Measurements from ENCODE around the gene MCTP1. TPM values are rescaled to one million over a fixed set of nuclear protein-coding genes. Genes with fewer than 3 reads are reported as not detected.

The MCTP1 gene
- total RNA-seq, 1 donor from 2014 or later, result 7.8 TPM

DNA sequence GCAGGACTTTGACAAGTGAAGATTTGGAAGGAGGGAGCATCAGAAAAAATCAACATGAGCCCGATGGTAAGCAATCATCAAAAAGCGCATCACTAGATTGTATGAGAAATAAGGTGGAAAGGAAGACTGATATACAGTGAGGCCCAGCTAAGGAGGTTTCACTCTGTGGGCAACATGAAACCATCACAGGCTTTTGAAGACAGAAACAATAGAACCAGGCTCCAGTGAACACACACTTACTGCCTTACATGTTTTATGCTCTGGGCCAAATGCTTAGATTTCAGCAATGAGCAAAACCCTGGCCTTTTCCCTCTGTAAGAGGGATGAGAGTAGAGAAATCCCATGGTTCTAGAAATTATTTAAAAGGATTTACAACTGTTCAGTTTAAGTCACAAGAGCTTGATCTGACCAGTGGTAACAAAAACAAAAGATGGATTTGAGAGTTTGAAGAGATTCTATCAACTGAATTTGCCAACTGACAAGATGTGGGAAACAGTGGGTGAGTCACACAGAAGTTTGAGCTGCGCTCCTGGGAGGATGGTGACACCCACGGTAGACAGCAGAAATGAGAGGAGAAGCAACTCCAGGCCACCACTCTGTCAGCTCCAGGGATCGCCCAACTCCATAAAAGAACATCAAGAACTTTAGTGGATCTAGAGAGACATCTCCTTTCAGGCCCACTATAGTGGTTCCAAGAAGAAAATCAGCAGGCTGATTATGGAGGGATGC is 261.8 kb downstream of the MCTP1 start:
- intact Hi-C loops (cut with micrococcal nuclease), result no loop called here
- Histone ChIP-seq H3K27ac (replicated peaks) (no peak overlapping the region), H3K9me3 (replicated peaks) (no peaks in the 10 kb centered on the region), H3K27me3 (ENCODE audit: low read depth) (no peaks in the 10 kb centered on the region), H3K4me1 (peaks cover 11% of the 10 kb centered on the region), H3K36me3 (no peaks in the 10 kb centered on the region), H3K4me3 (no peak overlapping the region)
- no peak for DNase-seq
- TF ChIP-seq, protein P1, sequence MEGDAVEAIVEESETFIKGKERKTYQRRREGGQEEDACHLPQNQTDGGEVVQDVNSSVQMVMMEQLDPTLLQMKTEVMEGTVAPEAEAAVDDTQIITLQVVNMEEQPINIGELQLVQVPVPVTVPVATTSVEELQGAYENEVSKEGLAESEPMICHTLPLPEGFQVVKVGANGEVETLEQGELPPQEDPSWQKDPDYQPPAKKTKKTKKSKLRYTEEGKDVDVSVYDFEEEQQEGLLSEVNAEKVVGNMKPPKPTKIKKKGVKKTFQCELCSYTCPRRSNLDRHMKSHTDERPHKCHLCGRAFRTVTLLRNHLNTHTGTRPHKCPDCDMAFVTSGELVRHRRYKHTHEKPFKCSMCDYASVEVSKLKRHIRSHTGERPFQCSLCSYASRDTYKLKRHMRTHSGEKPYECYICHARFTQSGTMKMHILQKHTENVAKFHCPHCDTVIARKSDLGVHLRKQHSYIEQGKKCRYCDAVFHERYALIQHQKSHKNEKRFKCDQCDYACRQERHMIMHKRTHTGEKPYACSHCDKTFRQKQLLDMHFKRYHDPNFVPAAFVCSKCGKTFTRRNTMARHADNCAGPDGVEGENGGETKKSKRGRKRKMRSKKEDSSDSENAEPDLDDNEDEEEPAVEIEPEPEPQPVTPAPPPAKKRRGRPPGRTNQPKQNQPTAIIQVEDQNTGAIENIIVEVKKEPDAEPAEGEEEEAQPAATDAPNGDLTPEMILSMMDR (IDR thresholded peaks at IDR 0.05; ENCODE audit: borderline replicate concordance), result no peak

DNA sequence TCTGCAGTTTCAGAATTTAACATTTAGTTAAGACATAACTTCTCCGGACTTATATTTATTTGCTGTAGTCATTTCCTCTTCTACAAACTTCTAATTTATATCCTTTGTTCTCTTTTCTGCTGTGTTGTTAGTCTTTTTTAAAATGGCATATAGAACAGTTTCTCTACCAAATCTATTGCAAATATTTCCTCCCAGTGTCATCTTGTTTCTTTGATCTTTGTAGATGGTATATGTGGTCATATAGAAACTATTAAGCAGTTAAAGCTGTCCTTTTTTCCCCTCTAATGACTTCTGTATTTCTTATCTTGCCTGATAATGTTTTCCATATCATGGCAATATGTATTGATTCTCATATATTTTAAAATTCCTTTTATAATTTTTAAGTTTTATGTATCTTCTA is 264.5 kb downstream of the MCTP1 start:
- TF ChIP-seq, protein P1 (IDR thresholded peaks at IDR 0.05; ENCODE audit: borderline replicate concordance), result no peak
- intact Hi-C loops (cut with micrococcal nuclease), result no loop called here

DNA sequence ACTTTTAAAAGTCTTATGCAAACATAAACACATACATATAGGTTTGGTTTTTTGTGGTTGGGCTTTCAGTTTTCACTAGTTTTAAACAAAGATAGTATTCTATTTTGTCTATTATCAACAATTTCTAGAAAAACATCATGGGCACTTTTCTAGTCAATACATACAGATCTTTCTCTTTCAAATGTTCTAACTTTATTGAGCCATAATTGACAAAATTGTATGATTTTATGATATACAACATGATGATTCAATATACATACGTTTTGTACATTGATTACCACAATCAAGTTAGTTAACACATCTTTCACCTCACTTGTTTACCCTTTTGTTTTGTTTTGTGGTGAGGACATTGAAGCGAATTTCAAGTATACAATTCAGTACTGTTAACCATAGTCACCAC is 265.9 kb downstream of the MCTP1 start:
- intact Hi-C loops (cut with micrococcal nuclease), result no loop called here
- Histone ChIP-seq H3K36me3 (no peaks in the 10 kb centered on the region), H3K27ac (replicated peaks) (no peak overlapping the region), H3K27me3 (ENCODE audit: low read depth) (no peaks in the 10 kb centered on the region), H3K4me3 (no peak overlapping the region), H3K4me1 (no peaks in the 10 kb centered on the region), H3K9me3 (replicated peaks) (no peaks in the 10 kb centered on the region)
- TF ChIP-seq, protein P1 (IDR thresholded peaks at IDR 0.05; ENCODE audit: borderline replicate concordance), result no peak
- DNase-seq, result no peak

More for the DNA sequence above, 264.5 kb downstream of the MCTP1 start:
- Histone ChIP-seq H3K9me3 (replicated peaks) (no peaks in the 10 kb centered on the region), H3K4me3 (no peak overlapping the region), H3K27me3 (ENCODE audit: low read depth) (no peaks in the 10 kb centered on the region), H3K4me1 (no peaks in the 10 kb centered on the region), H3K36me3 (no peaks in the 10 kb centered on the region), H3K27ac (replicated peaks) (no peak overlapping the region)
- DNase-seq, result no peak

DNA sequence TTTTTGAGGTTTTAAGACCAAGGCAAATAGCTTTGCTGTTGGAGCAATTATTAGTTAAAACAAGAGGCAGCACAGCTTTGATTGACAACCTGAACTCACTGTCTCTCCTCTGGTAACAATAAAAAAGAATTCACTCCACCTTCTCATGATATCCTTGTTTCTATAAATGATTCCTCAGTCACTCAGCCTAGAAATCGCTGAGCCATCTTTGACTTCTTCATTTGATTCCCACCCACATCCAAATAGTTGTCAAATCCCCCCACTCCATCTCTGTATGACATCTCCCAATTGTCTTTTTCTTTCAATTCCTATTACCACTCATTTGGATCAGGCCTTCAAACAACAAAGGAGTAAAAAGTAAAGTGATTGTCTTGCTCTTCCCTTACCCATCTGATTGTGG is 266.4 kb downstream of the MCTP1 start:
- no peak for DNase-seq
- TF ChIP-seq, protein P1 (IDR thresholded peaks at IDR 0.05; ENCODE audit: borderline replicate concordance), result no peak

DNA sequence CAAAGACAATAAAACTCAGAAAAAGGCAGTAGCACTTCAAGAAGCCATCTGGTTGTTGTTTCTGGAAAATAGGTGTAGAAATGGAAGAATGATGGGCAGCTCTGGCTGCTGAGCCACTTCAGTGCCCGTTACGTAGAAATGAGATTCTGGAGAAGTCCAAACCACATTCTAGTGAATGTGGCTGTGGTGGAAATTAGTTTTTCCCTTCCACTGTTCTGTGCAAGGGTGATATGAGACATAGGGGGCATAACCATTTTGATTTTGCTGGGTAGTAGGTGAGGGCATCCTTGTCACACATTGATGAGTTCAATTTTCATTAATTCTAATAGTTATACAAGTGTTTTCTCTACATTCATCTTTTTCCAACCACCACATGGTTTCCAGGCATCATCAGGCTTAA is 275.1 kb downstream of the MCTP1 start:
- peaks cover 29% of the 10 kb centered on the region for H3K9me3 ChIP-seq (replicated peaks)
- peaks cover under 1% of the 10 kb centered on the region for H3K36me3 ChIP-seq
- DNase-seq, result no peak
- TF ChIP-seq, protein P1 (IDR thresholded peaks at IDR 0.05; ENCODE audit: borderline replicate concordance), result no peak
- H3K27ac ChIP-seq (replicated peaks), result no peak overlapping the region
- H3K4me1 ChIP-seq, result no peaks in the 10 kb centered on the region
- intact Hi-C loops (cut with micrococcal nuclease), result no loop called here
- H3K27me3 ChIP-seq (ENCODE audit: low read depth), result no peaks in the 10 kb centered on the region
- H3K4me3 ChIP-seq, result no peak overlapping the region

More for the DNA sequence above, 266.4 kb downstream of the MCTP1 start:
- Histone ChIP-seq H3K9me3 (replicated peaks) (peaks cover 4% of the 10 kb centered on the region), H3K4me1 (no peaks in the 10 kb centered on the region), H3K36me3 (no peaks in the 10 kb centered on the region), H3K27me3 (ENCODE audit: low read depth) (no peaks in the 10 kb centered on the region), H3K4me3 (no peak overlapping the region), H3K27ac (replicated peaks) (no peak overlapping the region)
- intact Hi-C loops (cut with micrococcal nuclease), result no loop called here

Data from left ventricle myocardium inferior (tissue), 1 donor.